Liver (tissue), 9 donors: ENCODE measurements around the gene PPP2R2D. TPM values are rescaled to one million over a fixed set of nuclear protein-coding genes. Genes with fewer than 3 reads are reported as not detected.

Source experiments
- DNase-seq: peaks from one replicate; pipeline ENCODE4 v3.0.0-alpha.2; 2017; ENCODE audit warnings: low spot score
- H3K27ac ChIP-seq, 2 donors: one replicate each; pipeline ENCODE4 v1.7.0; 2013; ENCODE audit warnings: inconsistent platforms in 2 of 2, low read length in 2 of 2, control low read depth in 1 of 2, low read depth in 1 of 2, mild to moderate bottlenecking in 1 of 2
- H3K27me3 ChIP-seq, 4 donors: one replicate each; pipeline versions ENCODE4 v1.6.1 to v1.7.0; 2013; ENCODE audit warnings: low read length in 3 of 4, inconsistent platforms in 1 of 4, mild to moderate bottlenecking in 1 of 4, moderate library complexity in 1 of 4; ENCODE audit not compliant: control insufficient read depth in 4 of 4, insufficient read depth in 4 of 4
- H3K36me3 ChIP-seq, 4 donors: one replicate each; pipeline versions ENCODE4 v1.6.1 to v1.7.0; 2013; ENCODE audit warnings: low read length in 3 of 4, mild to moderate bottlenecking in 3 of 4, low read depth in 1 of 4, moderate library complexity in 1 of 4; ENCODE audit not compliant: control insufficient read depth in 4 of 4, insufficient read depth in 3 of 4
- H3K4me1 ChIP-seq, 4 donors: one replicate each; pipeline versions ENCODE4 v1.6.1 to v1.7.0; 2013; ENCODE audit warnings: low read length in 3 of 4, mild to moderate bottlenecking in 3 of 4, moderate library complexity in 1 of 4; ENCODE audit not compliant: control insufficient read depth in 4 of 4, insufficient read depth in 4 of 4
- H3K4me3 ChIP-seq, 3 donors: one replicate each; pipeline versions ENCODE4 v1.6.1 to v1.7.0; 2013; ENCODE audit warnings: low read length in 3 of 3, control low read depth in 1 of 3, low read depth in 1 of 3, mild to moderate bottlenecking in 1 of 3
- H3K9ac ChIP-seq, 2 donors: one replicate each; pipeline ENCODE4 v1.7.0; 2013; ENCODE audit warnings: low read length in 2 of 2, mild to moderate bottlenecking in 2 of 2, moderate library complexity in 2 of 2, control low read depth in 1 of 2, low read depth in 1 of 2
- H3K9me3 ChIP-seq, 4 donors: one replicate each; pipeline versions ENCODE4 v1.6.1 to v1.7.0; 2013; ENCODE audit warnings: low read length in 3 of 4; ENCODE audit not compliant: control insufficient read depth in 4 of 4
- ATF3 ChIP-seq: IDR thresholded peaks from 2 replicates; pipeline ENCODE4 v1.6.1; 2016; ENCODE audit warnings: antibody characterized with exemption
- CTCF ChIP-seq: fragments of 150-350 bp; IDR thresholded peaks from 2 replicates; pipeline ENCODE4 v1.5.1; 2017; ENCODE audit warnings: improper control_type of control experiment, low read depth, low read length; ENCODE audit not compliant: missing input control
- EGR1 ChIP-seq, 2 donors: IDR thresholded peaks; 2 replicates each; pipeline ENCODE4 v1.6.1; 2016 to 2018; ENCODE audit warnings: antibody characterized with exemption in 2 of 2, low read depth in 2 of 2
- FOXA1 ChIP-seq: IDR thresholded peaks from 2 replicates; pipeline ENCODE4 v1.6.1; 2016; ENCODE audit warnings: antibody characterized with exemption
- FOXA2 ChIP-seq: IDR thresholded peaks from 2 replicates; pipeline ENCODE4 v1.6.1; 2016; ENCODE audit warnings: antibody characterized with exemption
- GABPA ChIP-seq, 2 donors: IDR thresholded peaks in 1 of 2; conservative IDR thresholded peaks in 1 of 2; 2 replicates each; pipeline ENCODE4 v1.6.1; 2016; ENCODE audit warnings: antibody characterized with exemption in 2 of 2, mild to moderate bottlenecking in 1 of 2, moderate library complexity in 1 of 2
- HNF4A ChIP-seq, 2 donors: conservative IDR thresholded peaks; 2 replicates each; pipeline ENCODE4 v1.6.1; 2016; ENCODE audit warnings: antibody characterized with exemption in 2 of 2, mild to moderate bottlenecking in 2 of 2
- HNF4G ChIP-seq: IDR thresholded peaks from 2 replicates; pipeline ENCODE4 v1.6.1; 2016; ENCODE audit warnings: antibody characterized with exemption
- JUND ChIP-seq, 2 donors: IDR thresholded peaks; 2 replicates each; pipeline ENCODE4 v1.6.1; 2016; ENCODE audit warnings: antibody characterized with exemption in 2 of 2
- MAX ChIP-seq: IDR thresholded peaks from 2 replicates; pipeline ENCODE4 v1.6.1; 2016; ENCODE audit warnings: antibody characterized with exemption
- NR2F2 ChIP-seq: IDR thresholded peaks from 2 replicates; pipeline ENCODE4 v1.6.1; 2016; ENCODE audit warnings: antibody characterized with exemption
- RAD21 ChIP-seq, 2 donors: IDR thresholded peaks; 2 replicates each; pipeline ENCODE4 v1.6.1; 2016; ENCODE audit warnings: antibody characterized with exemption in 2 of 2, mild to moderate bottlenecking in 2 of 2
- REST ChIP-seq: IDR thresholded peaks from 2 replicates; pipeline ENCODE4 v1.6.1; 2016; ENCODE audit warnings: antibody characterized with exemption, mild to moderate bottlenecking
- RXRA ChIP-seq, 2 donors: IDR thresholded peaks; 2 replicates each; pipeline ENCODE4 v1.6.1; 2017 to 2018; ENCODE audit warnings: antibody characterized with exemption in 2 of 2, mild to moderate bottlenecking in 1 of 2
- SP1 ChIP-seq: IDR thresholded peaks from 2 replicates; pipeline ENCODE4 v1.6.1; 2018; ENCODE audit warnings: antibody characterized with exemption, mild to moderate bottlenecking
- TAF1 ChIP-seq: conservative IDR thresholded peaks from 2 replicates; pipeline ENCODE4 v1.6.1; 2016; ENCODE audit warnings: antibody characterized with exemption, mild to moderate bottlenecking
- YY1 ChIP-seq: IDR thresholded peaks from 2 replicates; pipeline ENCODE4 v1.6.1; 2016; ENCODE audit warnings: antibody characterized with exemption, mild to moderate bottlenecking
- ZBTB33 ChIP-seq: IDR thresholded peaks from 2 replicates; pipeline ENCODE4 v1.6.1; 2016; ENCODE audit warnings: antibody characterized with exemption
- WGBS: extraction: QIAGEN DNeasy Blood & Tissue Kit; methylation state at CpG from one replicate; pipeline ENCODE4 v1.1.7; 2013; 5-methylcytosine and 5-hydroxymethylcytosine counted together
- polyA plus RNA-seq, 2 donors: library from polyadenylated mRNA; stranded (reverse) in 1 of 2; unstranded in 1 of 2; fragments of 200-250 nt in 1 of 2; fragments of >200 nt in 1 of 2; fragmentation: Nextera tagmentation in 1 of 2; extraction: Ambion mirVana in 1 of 2; gene quantifications; one replicate each; pipeline versions ENCODE4 v1.2.1 to v1.2.3, GENCODE V29; 2013 to 2015
- total RNA-seq, 2 donors: library from RNA; depleted of rRNA; stranded (reverse); fragments of >200 nt; gene quantifications; one replicate each; pipeline ENCODE4 v1.2.3, GENCODE V29; 2014
- donor health status: healthy.
- donor health status: healthy.
- donor health status: healthy.
- donor health status: healthy.
- donor health status: healthy.

Gene PPP2R2D
- total and polyA plus RNA-seq, 4 donors, result 5.9 to 20.5 (median 14.3) TPM

- no peaks in the 10 kb centered on the region for H3K27me3 ChIP-seq
- WGBS, result 91% methylated on average over 18 of the region's 18 CpGs
- H3K4me1 ChIP-seq, result no peaks in the 10 kb centered on the region
- no peaks in the 10 kb centered on the region for H3K9me3 ChIP-seq
- no peak overlapping the region for H3K9ac ChIP-seq
- peaks cover 6 to 19% (median 12%) of the 10 kb centered on the region in 4 donors for H3K36me3 ChIP-seq
- no peak overlapping the region for H3K4me3 ChIP-seq
- no peak for TF ChIP-seq ATF3
- no peak for TF ChIP-seq ZBTB33
- TF ChIP-seq TAF1, result no peak
- no peak for TF ChIP-seq EGR1 (IDR thresholded peaks at IDR 0.05; ENCODE audit: low read depth in 2 of 2)
- TF ChIP-seq RXRA (IDR thresholded peaks at IDR 0.05), result no peak
- TF ChIP-seq CTCF, result no peak
- TF ChIP-seq JUND (IDR thresholded peaks at IDR 0.05), result no peak
- no peak for TF ChIP-seq HNF4G
- TF ChIP-seq HNF4A (conservative IDR thresholded peaks at IDR 0.05), result no peak
- TF ChIP-seq GABPA (IDR thresholded peaks at IDR 0.05 in 1 of 2, conservative IDR thresholded peaks at IDR 0.05 in 1 of 2), result no peak
- no peak for TF ChIP-seq FOXA1
- no peak for TF ChIP-seq FOXA2
- no peak for TF ChIP-seq RAD21 (IDR thresholded peaks at IDR 0.05)
- no peak for TF ChIP-seq YY1
- no peak for TF ChIP-seq MAX
- no peak for TF ChIP-seq SP1
- no peak for TF ChIP-seq REST
- TF ChIP-seq NR2F2, result no peak
- H3K27ac ChIP-seq, result no peak overlapping the region
- DNase-seq, result no peak
Measured at GRCh38 chr10:131960631-131961046, 59.8 kb downstream of the PPP2R2D start.
